ENCODE data around the gene RFX2. TPM values are rescaled to one million over a fixed set of nuclear protein-coding genes. Genes with fewer than 3 reads are reported as not detected.

RFX2 gene
- total RNA-seq, 1 donor from 2014 or later = 6.2 TPM

- Histone ChIP-seq H4K20me1 (ENCODE audit: low read depth) (peaks cover 35% of the 10 kb centered on the region), H3K79me2 (ENCODE audit: low read depth) (peaks cover 50% of the 10 kb centered on the region), H3F3A (ENCODE audit: low read depth) (peaks cover 6% of the 10 kb centered on the region), H3K27me3 (no peaks in the 10 kb centered on the region), H3K4me1 (peaks cover 5% of the 10 kb centered on the region), H3K4me3 (peak overlapping the region; percentile 91), H2AFZ (replicated peaks) (peak overlapping the region; percentile 88), H3K9me3 (ENCODE audit: low read depth) (no peaks in the 10 kb centered on the region), H3K36me3 (no peaks in the 10 kb centered on the region), H3K27ac (no peak overlapping the region), H3K4me2 (peak overlapping the region; percentile 65), H3K9ac (no peak overlapping the region)
- H3K9me3 Mint-ChIP-seq = no peaks in the 10 kb centered on the region
- H3K4me3 Mint-ChIP-seq = peak overlapping the region; percentile 92
- H3K36me3 Mint-ChIP-seq = peaks cover 13% of the 10 kb centered on the region
- no peak overlapping the region for H3K27ac Mint-ChIP-seq
- TF ChIP-seq CTCF (IDR thresholded peaks at IDR 0.05) (no peak), EZH2phosphoT487 (IDR thresholded peaks at IDR 0.05) (no peak), EZH2 (IDR thresholded peaks at IDR 0.05) (no peak)
- H3K27me3 Mint-ChIP-seq (ENCODE audit: insufficient read depth, low read depth) = peaks cover 2% of the 10 kb centered on the region
- DNase-seq (ENCODE audit: low spot score) = no peak
- H3K4me1 Mint-ChIP-seq = peaks cover 47% of the 10 kb centered on the region
Observed at GRCh38 chr19:5978606-5979552, 131.4 kb downstream of the RFX2 start.

- Histone ChIP-seq H3K79me2 (ENCODE audit: low read depth) (peaks cover 59% of the 10 kb centered on the region), H2AFZ (replicated peaks) (peak within 1 kb of the TSS; percentile 88), H3F3A (ENCODE audit: low read depth) (peaks cover 6% of the 10 kb centered on the region), H3K9ac (peak within 1 kb of the TSS; percentile 99), H3K9me3 (ENCODE audit: low read depth) (no peaks in the 10 kb centered on the region), H3K4me1 (peaks cover 5% of the 10 kb centered on the region), H3K4me2 (peak within 1 kb of the TSS; percentile 82), H3K27ac (peak within 1 kb of the TSS; percentile 92), H3K4me3 (peak within 1 kb of the TSS; percentile 91), H3K27me3 (no peaks in the 10 kb centered on the region), H4K20me1 (ENCODE audit: low read depth) (peaks cover 43% of the 10 kb centered on the region), H3K36me3 (no peaks in the 10 kb centered on the region)
- no peak for TF ChIP-seq EZH2phosphoT487 (IDR thresholded peaks at IDR 0.05)
- H3K27ac Mint-ChIP-seq = peak within 1 kb of the TSS; percentile 93
- H3K27me3 Mint-ChIP-seq (ENCODE audit: insufficient read depth, low read depth) = peaks cover 2% of the 10 kb centered on the region
- H3K36me3 Mint-ChIP-seq = peaks cover 13% of the 10 kb centered on the region
- peak within 1 kb of the TSS; percentile 92 for H3K4me3 Mint-ChIP-seq
- H3K9me3 Mint-ChIP-seq = no peaks in the 10 kb centered on the region
- DNase-seq (ENCODE audit: low spot score) = peak; percentile 100
- peaks cover 41% of the 10 kb centered on the region for H3K4me1 Mint-ChIP-seq
Observed at GRCh38 chr19:5977785-5978605, 132.3 kb downstream of the RFX2 start, which contains the start of gene RANBP3. RANBP3 (minus strand) TSS chr19:5978140; CDS start chr19:5978082, 58 bp downstream.

- peaks cover 3% of the 10 kb centered on the region for H3K27me3 Mint-ChIP-seq (ENCODE audit: insufficient read depth, low read depth)
- H3K27me3 ChIP-seq = no peaks in the 10 kb centered on the region
- peaks cover 39% of the 10 kb centered on the region for H3K4me1 Mint-ChIP-seq
- peak overlapping the region; percentile 82 for H3K4me2 ChIP-seq
- DNase-seq (ENCODE audit: low spot score) = no peak
- H3K4me3 Mint-ChIP-seq = peak overlapping the region; percentile 92
- peaks cover 6% of the 10 kb centered on the region for H3F3A ChIP-seq (ENCODE audit: low read depth)
- peaks cover 13% of the 10 kb centered on the region for H3K36me3 Mint-ChIP-seq
- peaks cover 5% of the 10 kb centered on the region for H3K4me1 ChIP-seq
- TF ChIP-seq EZH2 (IDR thresholded peaks at IDR 0.05) (peak; percentile 19), EZH2phosphoT487 (IDR thresholded peaks at IDR 0.05) (no peak), CTCF (IDR thresholded peaks at IDR 0.05) (no peak)
- H3K27ac Mint-ChIP-seq = peak overlapping the region; percentile 93
- H3K36me3 ChIP-seq = no peaks in the 10 kb centered on the region
- H3K9me3 Mint-ChIP-seq = no peaks in the 10 kb centered on the region
- no peaks in the 10 kb centered on the region for H3K9me3 ChIP-seq (ENCODE audit: low read depth)
- peaks cover 66% of the 10 kb centered on the region for H3K79me2 ChIP-seq (ENCODE audit: low read depth)
- H3K9ac ChIP-seq = peak overlapping the region; percentile 99
- peaks cover 50% of the 10 kb centered on the region for H4K20me1 ChIP-seq (ENCODE audit: low read depth)
- peak overlapping the region; percentile 92 for H3K27ac ChIP-seq
- peak overlapping the region; percentile 91 for H3K4me3 ChIP-seq
- H2AFZ ChIP-seq (replicated peaks) = peak overlapping the region; percentile 81
Observed at GRCh38 chr19:5977222-5977784, 133.0 kb downstream of the RFX2 start.
